Upper lobe of right lung (tissue), 1 donor: ENCODE results near the gene SLC48A1. TPM values are rescaled to one million over a fixed set of nuclear protein-coding genes. Genes with fewer than 3 reads are reported as not detected.
A peak's percentile ranks its signal among the peaks of the same experiment; 100 is the strongest.

Source experiments
- ATAC-seq: fragments of 200-7000 bp; cut with Tn5 transposase; one replicate; pipeline ENCODE4 v1.9.1; 2020; ENCODE audit warnings: mild to moderate bottlenecking, moderate library complexity
- DNase-seq: peaks from one replicate; pipeline ENCODE4 v3.0.0-alpha.2; 2020
- H3K27ac ChIP-seq: fragments of 200-600 bp; one replicate; pipeline ENCODE4 v1.8.0; 2022
- H3K27me3 ChIP-seq: fragments of 200-600 bp; one replicate; pipeline ENCODE4 v1.8.0; 2022; ENCODE audit warnings: mild to moderate bottlenecking
- H3K36me3 ChIP-seq: fragments of 200-600 bp; one replicate; pipeline ENCODE4 v1.8.0; 2022
- H3K4me1 ChIP-seq: fragments of 200-600 bp; one replicate; pipeline ENCODE4 v1.8.0; 2022
- H3K4me3 ChIP-seq: fragments of 200-600 bp; one replicate; pipeline ENCODE4 v1.8.0; 2022; ENCODE audit warnings: mild to moderate bottlenecking
- H3K9me3 ChIP-seq: fragments of 200-600 bp; one replicate; pipeline ENCODE4 v1.8.0; 2022
- intact Hi-C: fragments of 100-400 bp; cut with DNase I; formaldehyde crosslinking; loops from one replicate; pipeline ENCODE4 v1.11.0; 2022
- total RNA-seq: library from RNA; stranded (reverse); fragmentation: NEBNext Ultra II Directional; extraction: Animal tissue kit (Norgen Biotek cat#: 25700); gene quantifications from one replicate; pipeline ENCODE4 v1.2.1, GENCODE V29; 2021
- TF ChIP-seq, protein P1 (sequence below): fragments of 200-600 bp; IDR thresholded peaks from one replicate; pipeline ENCODE4 v1.8.0; 2022; ENCODE audit warnings: antibody characterized with exemption
- donor health status: DM: no; HTN: yes; CAD: no; lungs with severe emphysema.

SLC48A1 gene
- total RNA-seq, 1 donor from 2014 or later, result 40.9 TPM

DNA sequence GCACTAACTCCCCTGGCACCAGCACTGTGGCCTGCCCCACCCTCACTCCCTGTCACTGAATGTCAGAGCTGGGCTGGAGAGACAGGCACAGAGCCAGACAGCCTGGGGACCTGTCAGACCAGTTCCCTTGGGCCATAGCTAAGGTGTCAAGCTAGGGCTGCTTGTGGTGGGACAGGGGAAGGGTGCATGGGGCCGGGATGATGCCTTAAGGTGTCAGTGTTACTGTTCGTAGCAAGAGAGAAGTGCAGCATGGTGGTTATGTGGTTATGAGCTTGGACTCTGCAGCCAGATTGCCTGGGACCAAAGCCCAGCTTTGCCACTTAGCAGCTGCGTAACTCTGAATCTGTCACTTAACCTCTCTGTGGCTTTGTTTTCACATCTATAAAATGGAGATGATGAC, 18.2 kb upstream of the SLC48A1 start:
- peak; percentile 48 for ATAC-seq
- intact Hi-C loops, result no loop called here

DNA sequence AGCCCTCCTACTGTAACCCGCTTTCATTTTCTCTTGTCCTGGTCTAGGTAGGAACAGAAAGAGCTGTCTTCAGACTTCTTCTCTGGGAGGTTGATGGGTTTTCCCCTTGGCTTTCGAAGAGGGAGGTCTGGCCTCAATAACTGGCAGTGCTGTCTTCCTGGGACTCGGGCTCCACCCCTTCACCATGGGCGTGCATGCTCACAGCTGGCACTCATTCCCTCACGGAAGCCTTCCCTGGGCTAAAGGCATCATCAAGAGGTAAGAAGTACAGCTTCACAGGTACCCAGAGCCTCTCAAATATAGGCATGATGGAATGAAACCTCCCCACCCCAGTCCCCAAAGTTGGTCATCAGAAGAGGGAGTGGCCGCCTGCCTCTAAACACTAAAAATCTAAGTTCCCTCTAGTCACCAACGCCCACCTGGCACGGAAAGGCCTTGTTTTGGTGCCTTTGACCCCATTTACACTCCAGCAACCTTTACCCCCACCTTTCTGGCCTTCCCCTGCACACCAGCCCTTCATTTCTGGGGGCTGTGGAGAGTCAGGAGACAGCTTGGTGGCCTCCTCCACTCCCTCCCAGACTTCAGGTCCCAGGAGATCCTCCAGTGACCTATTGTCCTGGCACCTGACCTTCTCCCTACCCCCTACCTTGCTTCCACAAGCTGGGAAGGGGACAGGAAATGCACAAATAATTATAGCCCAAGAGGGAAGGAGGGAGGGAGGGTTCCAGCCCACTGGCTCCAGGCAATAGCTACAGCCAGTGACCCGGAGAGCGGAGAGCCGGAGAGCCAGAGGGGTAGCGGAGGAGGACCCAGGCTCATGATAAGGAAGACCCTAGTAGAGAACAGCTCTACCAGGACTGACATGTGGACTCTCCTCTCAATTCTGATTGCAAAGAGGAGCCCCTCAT, 17.1 kb upstream of the SLC48A1 start:
- ATAC-seq (no peak), DNase-seq (no peak)
- intact Hi-C loops, result no loop called here
- Histone ChIP-seq H3K9me3 (no peaks in the 10 kb centered on the region), H3K4me3 (peak overlapping the region; percentile 67), H3K27me3 (no peaks in the 10 kb centered on the region), H3K27ac (peak overlapping the region; percentile 89), H3K4me1 (peaks cover 66% of the 10 kb centered on the region), H3K36me3 (peaks cover 5% of the 10 kb centered on the region)
- TF ChIP-seq, protein P1, sequence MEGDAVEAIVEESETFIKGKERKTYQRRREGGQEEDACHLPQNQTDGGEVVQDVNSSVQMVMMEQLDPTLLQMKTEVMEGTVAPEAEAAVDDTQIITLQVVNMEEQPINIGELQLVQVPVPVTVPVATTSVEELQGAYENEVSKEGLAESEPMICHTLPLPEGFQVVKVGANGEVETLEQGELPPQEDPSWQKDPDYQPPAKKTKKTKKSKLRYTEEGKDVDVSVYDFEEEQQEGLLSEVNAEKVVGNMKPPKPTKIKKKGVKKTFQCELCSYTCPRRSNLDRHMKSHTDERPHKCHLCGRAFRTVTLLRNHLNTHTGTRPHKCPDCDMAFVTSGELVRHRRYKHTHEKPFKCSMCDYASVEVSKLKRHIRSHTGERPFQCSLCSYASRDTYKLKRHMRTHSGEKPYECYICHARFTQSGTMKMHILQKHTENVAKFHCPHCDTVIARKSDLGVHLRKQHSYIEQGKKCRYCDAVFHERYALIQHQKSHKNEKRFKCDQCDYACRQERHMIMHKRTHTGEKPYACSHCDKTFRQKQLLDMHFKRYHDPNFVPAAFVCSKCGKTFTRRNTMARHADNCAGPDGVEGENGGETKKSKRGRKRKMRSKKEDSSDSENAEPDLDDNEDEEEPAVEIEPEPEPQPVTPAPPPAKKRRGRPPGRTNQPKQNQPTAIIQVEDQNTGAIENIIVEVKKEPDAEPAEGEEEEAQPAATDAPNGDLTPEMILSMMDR, result no peak

More for the DNA sequence above, 18.2 kb upstream of the SLC48A1 start:
- peak; percentile 88 for DNase-seq
- Histone ChIP-seq H3K4me1 (peaks cover 65% of the 10 kb centered on the region), H3K27ac (peak overlapping the region; percentile 89), H3K27me3 (no peaks in the 10 kb centered on the region), H3K36me3 (peaks cover 12% of the 10 kb centered on the region), H3K9me3 (no peaks in the 10 kb centered on the region), H3K4me3 (peak overlapping the region; percentile 67)
- TF ChIP-seq, protein P1, result no peak

DNA sequence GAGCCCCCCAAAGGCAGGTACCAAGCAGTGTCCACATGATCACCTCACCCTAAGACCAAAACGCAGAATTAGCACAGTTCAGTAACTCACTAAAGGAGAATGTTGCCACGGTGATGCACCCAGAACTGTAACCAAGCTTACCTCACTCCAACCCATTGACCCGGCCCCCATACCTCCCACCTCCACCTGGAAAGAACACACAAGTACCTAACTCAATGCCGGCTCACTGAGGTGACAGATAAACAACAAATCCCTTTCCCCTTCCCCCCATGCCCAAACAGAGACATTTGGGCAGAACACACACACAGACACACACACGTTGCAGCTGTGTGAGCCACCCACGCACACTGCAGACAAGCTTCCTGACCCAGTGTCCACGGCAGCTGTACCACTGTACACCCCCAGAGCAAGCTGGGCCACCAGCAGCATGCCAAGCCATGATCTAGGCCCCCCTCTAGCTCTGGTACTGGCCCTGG, 15.6 kb upstream of the SLC48A1 start:
- no peak for ATAC-seq
- H3K4me3 ChIP-seq, result peak overlapping the region; percentile 67
- TF ChIP-seq, protein P1, result no peak
- peak overlapping the region; percentile 78 for H3K27ac ChIP-seq
- DNase-seq, result peak; percentile 69
- H3K36me3 ChIP-seq, result no peaks in the 10 kb centered on the region
- no peaks in the 10 kb centered on the region for H3K9me3 ChIP-seq
- peaks cover 61% of the 10 kb centered on the region for H3K4me1 ChIP-seq
- intact Hi-C loops, result no loop called here
- no peaks in the 10 kb centered on the region for H3K27me3 ChIP-seq

DNA sequence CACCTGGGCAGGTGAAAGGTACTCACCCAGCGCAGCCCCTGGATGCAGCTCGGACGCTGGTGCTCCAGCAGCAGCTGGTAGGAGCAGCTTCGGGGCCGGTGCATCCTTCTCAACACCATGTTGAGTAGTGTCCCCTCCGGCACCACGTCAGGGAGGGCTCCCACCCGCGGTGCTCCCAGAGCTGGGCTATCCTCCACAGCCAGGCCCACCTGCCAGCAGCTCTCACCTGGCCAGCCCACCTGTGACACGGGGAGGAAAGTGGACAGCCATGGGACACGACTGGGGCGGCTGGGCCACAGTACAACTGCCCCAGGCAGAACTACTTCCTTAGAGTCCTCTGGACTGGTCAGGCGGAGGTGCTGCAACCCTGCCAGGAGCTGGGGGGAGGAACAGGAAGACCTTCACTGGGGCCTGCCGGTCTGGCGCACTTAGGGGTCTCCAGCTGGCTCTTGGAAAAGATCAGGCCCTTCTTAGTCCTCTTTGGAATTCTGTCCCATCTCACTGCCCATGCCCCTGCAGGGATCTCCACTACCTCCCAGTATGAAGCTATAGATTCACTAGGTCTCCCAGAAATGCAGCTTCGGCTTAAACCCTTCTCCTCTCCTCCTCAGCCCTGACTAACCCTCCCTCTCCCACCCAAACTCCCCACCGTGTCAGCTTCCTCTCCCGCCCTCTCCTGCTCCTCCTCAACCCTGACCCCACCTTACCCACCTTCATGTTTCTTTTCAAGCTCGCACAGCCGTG, 15.0 kb upstream of the SLC48A1 start:
- peaks cover 55% of the 10 kb centered on the region for H3K4me1 ChIP-seq
- no peaks in the 10 kb centered on the region for H3K9me3 ChIP-seq
- H3K36me3 ChIP-seq, result no peaks in the 10 kb centered on the region
- DNase-seq, result peak; percentile 82
- peak overlapping the region; percentile 67 for H3K4me3 ChIP-seq
- intact Hi-C loops, result no loop called here
- H3K27me3 ChIP-seq, result no peaks in the 10 kb centered on the region
- ATAC-seq, result peak; percentile 24
- TF ChIP-seq, protein P1, result no peak
- H3K27ac ChIP-seq, result peak overlapping the region; percentile 78

DNA sequence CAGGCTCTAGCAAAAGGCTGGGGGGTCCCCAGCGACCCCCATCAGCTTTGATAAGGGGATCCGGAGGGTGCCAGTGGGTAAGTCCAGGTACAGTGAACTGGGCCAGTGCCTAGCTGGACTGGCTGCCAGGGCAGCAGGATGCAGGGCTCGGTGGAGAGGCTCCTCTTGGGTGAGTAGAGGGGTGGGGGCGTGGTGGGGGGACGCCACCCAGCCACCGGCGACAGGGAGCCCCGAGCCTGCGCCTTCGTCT, 14.5 kb upstream of the SLC48A1 start:
- TF ChIP-seq, protein P1, result no peak
- Histone ChIP-seq H3K4me1 (peaks cover 50% of the 10 kb centered on the region), H3K4me3 (peak overlapping the region; percentile 67), H3K27ac (peak overlapping the region; percentile 78), H3K27me3 (no peaks in the 10 kb centered on the region), H3K9me3 (no peaks in the 10 kb centered on the region), H3K36me3 (no peaks in the 10 kb centered on the region)
- intact Hi-C loops, result no loop called here
- DNase-seq (no peak), ATAC-seq (no peak)
